ENCODE data around the gene ABHD8.

The ABHD8 gene, protein sequence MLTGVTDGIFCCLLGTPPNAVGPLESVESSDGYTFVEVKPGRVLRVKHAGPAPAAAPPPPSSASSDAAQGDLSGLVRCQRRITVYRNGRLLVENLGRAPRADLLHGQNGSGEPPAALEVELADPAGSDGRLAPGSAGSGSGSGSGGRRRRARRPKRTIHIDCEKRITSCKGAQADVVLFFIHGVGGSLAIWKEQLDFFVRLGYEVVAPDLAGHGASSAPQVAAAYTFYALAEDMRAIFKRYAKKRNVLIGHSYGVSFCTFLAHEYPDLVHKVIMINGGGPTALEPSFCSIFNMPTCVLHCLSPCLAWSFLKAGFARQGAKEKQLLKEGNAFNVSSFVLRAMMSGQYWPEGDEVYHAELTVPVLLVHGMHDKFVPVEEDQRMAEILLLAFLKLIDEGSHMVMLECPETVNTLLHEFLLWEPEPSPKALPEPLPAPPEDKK

DNA sequence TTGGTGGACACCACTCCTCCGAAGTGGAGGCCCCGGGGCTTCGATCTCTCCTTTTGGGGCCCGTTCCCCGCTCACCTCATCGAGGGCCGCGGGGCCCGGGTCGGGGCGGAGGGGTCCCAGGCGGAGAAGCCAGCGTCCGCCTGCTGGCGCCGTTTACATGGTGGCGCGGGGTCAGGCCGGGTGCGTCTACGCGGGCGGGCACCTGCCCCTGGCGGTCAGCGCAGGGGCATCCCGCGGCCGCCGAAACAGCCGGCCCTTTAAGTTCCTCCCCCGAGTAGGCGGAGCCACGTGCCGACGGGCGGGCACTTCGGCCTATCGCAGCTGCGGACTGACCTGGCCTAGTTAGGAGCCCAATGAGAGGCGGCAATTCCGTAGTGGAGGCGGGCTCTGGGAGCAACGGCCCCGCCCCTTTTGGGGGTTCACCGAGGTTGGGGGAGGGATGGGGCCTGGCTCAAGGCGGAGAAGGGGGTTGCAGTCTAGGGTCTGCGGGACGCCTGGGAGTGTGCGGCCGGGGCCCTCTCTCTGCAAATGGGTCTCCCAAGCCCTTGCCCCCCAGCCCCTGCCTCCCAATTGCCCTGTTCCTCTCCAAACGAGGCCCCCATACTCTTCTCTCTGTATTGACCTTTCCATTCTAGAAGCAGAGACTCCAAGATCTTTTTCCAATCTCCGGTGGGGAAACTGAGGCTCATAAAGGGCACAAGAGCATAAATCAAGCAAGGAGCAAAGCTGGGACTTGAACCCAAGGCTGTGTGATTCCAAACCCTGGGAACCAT, at the start of gene ABHD8:
Gene ABHD8, minus strand, starts transcription at position 259 of the 773 bp plus-strand sequence. CDS start 1,809 bp downstream, outside the sequence.
- DNase-seq: peak; percentile 86 to 93

DNA sequence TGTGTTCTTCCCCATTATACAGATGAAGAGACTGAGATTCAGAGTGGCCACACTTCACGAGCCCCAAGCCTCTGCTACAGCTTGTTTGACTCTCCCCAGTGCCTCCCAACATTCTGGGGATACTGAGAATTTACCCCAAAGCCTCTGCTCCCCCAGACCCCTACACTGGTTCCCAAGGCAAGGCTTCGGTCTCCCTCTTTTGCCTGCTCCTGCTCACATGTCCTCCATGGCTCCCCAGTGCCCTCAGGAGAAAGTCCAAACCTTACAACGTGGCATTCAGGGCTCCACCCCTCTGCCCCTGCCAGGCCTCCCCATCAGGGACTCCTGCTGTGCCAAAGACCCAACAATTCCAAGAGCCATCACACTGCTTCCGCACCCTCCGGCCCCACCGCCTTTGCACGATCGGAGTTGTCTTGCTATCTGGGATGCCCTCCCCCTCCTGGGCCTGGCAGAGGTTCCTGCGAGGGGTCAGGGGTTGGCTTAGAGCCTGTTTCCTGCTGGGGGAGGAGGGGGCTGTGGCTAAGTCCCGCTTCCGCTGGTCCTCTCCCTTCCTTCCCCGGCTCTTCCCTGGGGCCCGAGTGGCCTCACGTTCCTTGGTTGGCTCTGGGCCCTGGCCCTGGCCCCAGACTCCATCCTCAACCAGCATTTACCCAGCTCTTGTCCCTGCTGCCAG, 49.5 kb upstream of the ABHD8 start:
- no peak for DNase-seq

DNA sequence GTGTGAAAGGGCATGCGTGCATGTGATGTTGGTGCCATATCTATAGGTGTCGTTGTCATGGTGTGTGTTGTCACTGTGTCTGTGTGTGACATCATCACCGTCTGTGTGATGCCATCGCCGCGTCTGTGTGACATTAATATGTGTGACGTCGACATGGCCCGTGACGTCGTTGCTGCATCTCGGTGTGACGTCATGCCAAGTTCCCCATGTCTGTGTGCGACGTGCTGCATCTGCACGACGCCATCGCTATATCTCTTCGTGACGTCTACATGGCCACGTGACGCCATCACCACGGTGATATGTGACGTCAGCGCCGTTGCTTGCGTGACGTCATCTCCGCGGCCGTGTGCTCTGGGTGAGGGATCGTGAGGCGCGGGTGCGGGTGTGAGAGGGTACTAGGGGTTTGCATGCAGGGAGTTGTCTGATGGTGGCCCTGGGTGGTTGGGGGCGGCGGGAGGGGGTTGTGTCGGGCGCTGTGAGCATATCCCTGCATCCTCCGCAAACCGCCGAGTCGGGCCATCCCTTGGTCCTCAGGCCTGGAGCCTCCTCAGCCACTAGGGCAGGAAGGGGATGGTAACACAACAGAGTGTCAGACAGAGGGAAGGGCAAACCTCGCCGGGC, 48.7 kb upstream of the ABHD8 start:
- no peak for DNase-seq

DNA sequence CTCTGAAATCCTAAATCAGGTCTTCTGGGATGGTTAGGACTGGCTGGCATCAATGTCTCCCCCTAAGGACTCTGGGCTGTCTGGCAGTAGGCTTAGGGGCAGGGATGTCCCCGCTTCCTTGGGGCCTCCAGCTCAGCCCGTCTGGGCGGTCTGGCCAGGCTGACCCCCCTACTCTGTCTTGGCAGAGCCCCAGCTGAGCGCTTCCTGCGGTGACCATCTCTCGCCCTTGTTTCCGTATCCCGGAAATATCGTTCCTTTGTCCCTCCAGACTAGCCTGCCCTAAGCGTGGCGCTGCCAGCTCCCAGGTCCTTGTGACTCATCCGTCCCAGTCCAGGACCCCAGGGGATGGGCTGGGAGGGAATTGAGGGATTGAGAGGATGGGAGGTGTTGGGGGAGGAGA, 45.5 kb upstream of the ABHD8 start:
- DNase-seq: peak in 1 of 2 experiments; percentile 39

DNA sequence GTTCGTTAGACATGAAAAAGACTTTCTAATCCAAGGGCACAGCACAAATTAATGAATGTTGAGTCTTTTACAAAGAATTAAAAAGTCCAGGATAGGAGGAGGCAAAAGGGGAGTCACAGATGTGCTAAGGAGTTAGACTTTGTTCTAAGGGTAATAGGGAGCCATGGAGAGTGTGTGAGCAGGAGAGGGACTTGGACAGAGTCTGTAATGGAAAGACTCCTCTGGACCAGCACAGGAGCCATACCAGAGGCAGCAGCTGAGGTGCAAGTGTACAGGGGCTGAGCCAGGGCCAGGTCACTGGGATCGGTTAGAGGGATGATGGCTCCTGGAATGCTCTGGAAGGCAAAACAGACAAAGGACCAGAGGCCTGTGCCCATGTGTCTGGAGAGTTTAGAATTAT, 44.7 kb upstream of the ABHD8 start:
- no peak for DNase-seq

DNA sequence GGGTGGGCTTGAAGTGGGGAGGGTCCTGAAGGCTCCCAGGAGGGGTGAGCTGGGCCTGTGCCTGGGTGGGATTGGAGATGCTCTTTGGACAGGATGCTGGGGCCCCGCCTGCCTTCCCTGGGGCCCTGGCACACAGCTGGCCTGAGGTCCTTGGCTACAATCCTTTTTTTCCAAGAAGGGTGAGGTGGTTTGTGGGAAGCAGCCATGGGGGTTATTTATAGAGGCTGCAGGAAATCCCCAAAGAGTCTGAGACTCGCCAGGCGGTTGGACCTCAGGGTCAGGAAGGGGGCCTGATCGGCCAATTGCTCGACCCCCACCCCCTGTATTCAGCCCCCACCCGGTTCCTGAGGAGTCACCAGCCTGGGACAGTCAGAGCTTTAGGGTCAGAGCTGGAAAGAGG, 44.1 kb upstream of the ABHD8 start:
- no peak for DNase-seq

DNA sequence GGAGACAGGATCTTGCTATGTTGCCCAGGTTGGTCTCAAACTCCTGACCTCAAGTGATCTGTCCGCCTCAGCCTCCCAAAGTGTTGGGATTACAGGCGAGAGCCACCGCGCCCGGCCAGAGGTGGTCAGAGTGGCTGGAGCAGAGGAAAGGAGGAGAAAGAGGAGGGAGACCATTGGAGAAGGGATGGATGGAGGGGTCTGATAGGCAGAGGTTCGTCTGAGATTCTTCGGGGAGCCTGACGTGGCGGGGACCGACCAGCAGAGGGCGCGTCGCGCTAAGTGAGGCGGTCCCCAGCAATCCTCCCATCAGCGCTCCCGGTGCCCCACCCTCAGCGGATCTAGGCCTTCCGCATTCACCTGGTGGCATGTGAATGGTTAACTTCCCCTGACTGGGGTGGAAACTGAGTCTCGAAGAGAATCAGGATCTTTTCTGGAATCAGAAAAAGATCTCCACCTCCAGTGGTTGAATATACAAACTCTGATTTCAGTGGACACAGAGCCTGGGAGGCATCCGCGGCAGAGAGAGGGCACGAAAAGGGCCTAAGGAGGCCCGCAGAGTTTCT, 43.0 kb upstream of the ABHD8 start:
- DNase-seq: peak in 1 of 2 experiments; percentile 67

DNA sequence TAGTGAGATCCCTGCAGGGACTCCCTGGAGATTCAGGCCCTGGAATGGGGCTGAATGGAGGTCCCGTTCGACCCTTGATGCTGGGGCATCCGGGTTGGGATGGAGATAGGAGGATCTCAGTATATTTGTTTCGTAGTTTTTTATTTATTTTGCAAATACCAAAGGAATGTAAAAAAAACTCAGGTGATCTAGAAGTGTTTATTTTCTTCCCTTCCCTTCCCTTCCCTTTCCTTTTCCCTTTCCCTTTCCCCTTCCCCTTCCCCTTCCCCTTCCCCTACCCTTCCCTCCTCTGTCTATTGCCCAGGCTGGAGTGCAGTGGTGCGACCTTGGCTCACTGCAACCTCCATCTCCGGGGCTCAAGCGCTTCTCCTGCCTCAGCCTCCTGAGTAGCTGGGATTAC, 38.6 kb upstream of the ABHD8 start:
- no peak for DNase-seq

DNA sequence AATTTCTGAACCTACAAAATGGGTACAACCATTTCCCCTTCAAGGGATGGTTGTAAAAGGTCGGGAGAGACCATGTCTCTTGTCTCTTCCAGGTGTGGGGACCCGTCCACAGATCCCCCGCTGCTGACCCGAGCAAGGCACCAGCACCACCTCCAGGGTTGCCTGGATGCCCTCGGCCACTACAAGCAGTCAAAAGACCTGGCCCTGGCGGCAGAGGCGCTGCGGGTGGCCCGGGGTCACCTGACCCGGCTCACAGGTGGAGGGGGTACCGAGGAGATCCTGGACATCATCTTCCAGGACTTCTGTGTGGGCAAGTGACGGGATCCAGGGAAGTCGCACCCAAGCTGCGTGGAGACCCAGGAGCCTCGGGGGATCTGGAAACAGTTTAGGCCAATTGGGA, 38.2 kb upstream of the ABHD8 start:
- DNase-seq: no peak

DNA sequence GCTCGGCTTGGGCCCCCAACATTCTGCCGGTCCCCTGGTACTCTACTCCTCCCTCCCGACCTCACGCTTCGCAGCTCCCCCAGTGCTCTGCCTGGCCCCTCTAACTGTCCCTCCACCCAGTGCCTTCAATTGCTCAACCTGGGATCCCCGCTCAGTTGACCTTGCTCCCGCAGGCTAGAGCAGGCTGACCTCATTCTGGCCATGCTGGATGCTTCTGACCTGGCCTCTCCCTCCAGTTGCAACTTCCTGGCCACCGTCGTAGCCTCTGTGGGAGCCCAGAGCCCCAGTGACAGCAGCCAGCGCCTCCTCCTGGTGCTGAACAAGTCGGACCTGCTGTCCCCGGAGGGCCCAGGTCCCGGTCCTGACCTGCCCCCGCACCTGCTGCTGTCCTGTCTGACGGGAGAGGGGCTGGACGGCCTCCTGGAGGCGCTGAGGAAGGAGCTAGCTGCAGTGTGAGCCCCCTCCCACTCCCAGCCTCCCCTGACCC, 37.7 kb upstream of the ABHD8 start:
- no peak for DNase-seq

DNA sequence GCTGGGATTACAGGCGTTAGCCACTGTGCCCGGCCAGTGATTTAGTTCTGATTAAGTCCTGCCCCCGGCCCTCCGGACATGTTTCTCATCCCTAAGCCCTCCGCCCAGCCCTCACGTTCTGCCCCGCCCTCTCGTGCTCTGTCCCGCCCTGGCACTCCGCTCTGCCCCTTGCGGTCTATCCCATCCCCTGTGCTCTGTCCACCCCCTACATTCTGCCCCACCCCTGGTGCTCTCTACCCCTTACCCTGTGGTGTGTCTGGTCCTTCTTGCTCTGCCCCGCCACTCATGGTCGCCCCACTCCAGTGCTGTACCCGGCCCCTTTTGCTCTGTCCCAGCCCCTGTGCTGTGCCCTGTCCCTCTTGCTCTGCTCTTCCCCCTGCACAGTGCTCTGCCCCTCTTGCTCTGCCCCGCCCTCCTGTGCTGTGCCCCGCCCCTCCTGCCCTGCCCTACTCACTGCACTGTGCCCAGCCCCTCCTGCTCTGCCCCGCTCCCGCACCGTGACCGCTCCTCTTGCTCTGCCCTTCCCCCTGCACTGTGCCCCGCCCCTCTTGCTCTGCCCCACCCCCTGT, 37.2 kb upstream of the ABHD8 start:
- peak in 1 of 2 experiments; percentile 30 for DNase-seq

DNA sequence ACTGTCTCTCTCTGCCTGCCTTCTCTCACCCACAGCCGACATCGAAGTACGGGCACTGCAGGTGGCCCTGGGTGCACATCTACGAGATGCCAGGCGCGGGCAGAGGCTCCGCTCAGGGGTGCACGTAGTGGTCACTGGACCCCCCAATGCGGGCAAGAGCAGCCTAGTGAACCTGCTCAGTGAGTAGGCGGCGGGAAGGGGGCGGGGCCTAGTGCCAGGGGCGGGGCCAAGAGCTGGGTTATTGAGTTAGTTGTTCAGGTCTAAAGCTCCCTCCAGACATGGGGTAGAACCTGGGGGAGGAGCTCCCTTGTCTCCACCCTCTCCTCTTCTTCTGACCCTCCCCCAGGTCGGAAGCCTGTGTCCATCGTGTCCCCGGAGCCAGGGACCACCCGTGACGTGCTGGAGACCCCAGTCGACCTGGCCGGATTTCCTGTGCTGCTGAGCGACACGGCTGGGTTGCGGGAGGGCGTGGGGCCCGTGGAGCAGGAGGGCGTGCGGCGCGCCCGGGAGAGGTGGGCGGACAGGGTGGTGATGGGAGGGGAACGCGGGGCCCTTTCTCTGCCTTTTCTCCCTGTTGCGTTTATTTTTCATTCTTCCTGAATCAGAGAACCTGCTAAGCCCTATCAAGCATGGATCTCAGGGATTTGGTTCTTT, 36.0 kb upstream of the ABHD8 start:
- DNase-seq: peak in 1 of 2 experiments; percentile 11

DNA sequence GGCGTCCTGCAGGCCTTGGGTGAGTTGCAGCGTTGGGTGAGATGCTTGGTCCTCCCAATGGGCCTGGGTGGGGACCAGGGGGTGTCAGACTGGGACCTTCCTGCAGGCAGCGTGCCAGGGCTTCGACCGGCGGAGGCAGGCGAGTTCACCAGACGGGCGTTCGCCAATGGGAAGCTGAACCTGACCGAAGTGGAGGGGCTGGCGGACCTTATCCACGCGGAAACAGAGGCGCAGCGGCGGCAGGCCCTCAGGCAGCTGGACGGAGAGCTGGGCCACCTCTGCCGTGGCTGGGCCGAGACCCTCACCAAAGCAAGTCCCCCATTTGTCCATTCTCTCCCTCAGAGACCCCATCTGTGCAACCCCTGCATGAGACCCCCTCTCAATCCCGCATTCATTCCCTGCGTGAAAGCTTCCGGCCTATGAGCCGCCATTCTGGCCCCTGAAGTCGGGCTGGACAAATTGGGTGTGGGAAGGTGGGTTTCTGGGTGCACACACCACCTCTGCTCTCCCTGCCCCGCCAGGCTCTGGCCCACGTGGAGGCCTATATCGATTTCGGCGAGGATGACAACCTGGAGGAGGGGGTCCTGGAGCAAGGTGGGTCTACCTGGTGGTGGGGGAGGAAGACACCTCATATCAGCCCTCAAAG, 35.3 kb upstream of the ABHD8 start:
- DNase-seq: no peak

DNA sequence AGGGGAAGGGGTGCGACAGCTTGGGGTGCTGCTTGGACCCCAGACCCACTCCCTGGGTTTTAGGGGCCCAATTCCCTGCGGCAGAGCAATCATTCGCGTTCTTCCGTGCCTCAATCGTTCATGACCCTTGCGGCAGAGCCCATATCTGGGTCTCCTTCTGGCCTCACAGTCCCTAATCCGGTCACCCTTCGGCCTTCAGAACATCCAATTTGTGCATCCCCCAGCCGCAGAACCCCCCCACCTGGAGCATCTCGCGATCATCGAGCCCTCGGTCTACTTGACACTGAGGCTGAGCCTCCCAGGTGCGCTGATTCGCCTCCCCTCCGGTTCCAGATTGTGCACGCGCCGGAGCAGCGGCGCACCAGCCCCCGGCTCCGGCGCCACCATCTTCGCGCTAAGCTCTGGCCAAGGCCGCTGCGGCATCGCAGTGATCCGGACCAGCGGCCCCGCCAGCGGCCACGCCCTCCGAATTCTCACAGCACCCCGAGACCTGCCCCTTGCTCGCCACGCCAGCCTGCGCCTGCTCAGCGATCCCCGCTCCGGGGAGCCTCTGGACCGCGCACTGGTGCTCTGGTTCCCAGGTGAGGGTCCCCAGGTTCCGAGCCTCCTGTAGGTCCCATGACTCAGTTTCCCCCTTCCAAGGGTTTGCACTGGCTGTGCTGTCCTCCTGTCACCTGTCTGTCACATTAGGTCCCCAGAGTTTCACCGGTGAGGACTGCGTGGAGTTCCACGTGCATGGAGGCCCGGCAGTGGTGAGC, 34.6 kb upstream of the ABHD8 start:
- DNase-seq: peak in 1 of 2 experiments; percentile 52

DNA sequence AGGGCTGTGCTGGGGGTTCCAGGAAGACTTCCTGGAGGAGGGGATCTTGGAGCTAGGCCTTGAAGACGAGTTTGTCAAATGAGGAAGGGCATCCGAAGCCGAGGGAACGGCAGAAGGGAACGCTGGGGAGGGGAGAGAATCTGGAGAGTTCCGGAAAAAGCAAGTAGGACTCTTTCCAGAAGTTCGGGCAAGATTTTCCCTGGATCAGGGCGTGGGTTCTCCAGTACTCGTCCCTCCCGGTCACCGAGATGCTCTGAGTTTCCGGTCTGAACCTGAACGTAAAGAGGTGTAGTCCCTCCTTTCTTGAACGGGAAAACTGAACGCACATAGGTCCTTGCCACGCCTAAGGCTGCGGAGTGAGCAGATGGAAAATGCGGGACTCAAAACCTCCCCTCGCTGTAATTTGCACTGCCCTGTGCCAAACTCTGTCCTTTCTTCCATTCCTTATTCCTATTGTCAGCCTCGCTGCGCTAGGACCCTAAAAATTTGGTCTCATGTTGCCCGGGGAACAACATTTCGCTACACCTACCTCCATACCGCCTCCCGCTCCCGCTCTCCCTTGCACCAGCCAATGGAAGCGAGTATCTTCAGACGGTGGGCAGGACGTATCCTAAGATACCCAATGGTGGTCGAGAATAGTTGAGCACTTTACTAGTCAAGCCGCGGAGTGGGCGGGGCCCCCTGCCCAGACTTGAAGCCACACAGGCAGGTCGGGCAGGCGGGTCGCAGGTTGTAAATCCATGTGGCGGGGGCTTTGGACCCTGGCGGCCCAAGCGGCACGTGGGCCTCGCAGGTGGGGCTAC, 33.8 kb upstream of the ABHD8 start, which contains the start of gene GTPBP3:
Gene GTPBP3, plus strand, starts transcription at position 682 of the 803 bp plus-strand sequence. Its CDS starts 59 bp downstream, at position 741.
- peak; percentile 97 to 99 for DNase-seq

DNA sequence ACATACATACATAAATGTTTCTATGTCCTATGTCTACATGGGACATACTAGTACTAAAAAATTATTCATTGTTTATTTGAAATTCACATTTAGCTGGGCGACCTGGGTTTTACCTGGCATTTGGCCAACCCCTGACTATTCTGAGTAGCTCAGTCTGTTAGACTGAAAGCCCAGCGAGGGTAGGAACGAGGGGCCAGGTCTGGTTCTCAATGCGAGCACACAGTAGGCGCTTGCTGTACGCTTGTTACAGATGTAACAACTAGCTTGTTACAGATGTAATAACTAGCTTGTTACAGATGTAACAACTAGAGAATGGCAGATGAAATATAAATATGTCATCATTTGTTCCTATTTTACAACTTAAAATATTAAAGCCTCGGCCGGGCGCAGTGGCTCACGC, 32.4 kb upstream of the ABHD8 start:
- DNase-seq: no peak

DNA sequence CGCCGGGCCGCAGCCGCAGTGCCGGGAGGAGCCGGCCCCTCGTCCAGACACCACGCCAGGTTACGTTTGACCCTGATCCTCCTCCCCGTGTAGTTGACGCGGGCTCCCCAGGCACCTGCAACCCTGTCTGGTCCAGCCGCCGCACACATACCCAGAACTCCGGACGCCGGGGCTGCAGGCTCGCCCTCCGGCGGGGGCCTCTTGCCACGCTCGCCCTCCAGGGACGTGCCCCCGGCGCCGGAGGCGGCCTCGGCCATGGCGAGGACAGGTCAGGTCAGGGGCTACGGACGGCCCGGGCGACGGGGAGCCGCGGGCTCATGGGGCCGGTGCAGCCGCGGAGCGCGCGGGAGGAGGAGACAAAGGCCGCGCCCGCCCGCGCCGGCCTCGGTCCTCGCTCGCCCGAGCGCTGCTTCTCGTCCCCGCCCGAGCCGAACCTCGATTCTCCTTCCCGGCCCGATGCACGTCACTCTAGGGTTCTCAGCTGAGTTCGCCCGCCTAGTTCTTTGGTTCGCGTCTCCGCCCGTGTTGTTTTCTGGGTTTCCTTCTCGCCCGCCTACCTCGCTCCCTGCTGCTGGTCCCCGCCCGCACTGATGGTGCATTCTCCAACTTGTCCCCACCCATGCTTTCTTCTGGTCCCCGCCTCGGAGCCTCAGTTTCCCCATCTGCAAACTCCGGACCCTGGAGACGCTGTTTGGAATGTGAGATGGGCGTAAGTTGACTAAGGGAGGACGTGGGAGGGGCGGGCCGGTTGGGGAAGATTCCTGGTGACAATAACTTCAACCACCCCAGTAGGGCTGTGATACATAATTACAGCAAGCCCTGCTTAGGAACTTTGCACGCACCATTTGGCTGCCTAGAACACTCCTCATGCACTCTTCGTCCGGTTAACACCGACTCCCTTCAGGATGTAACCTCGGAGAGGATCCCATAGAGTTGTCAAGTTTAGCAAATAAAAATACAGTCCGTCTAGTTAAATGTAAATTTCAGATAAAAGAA, 31.5 kb upstream of the ABHD8 start, which contains the start of gene ANO8:
Gene ANO8, minus strand, starts transcription at position 442 of the 996 bp plus-strand sequence. Its CDS starts 185 bp downstream, at position 257.
- peak; percentile 94 to 96 for DNase-seq
